ENCODE data around the gene FBN1. TPM values are rescaled to one million over a fixed set of nuclear protein-coding genes. Genes with fewer than 3 reads are reported as not detected.

Gene FBN1
- total and polyA plus RNA-seq, 2 donors (not counting 3 experiments of a cell fraction or from before 2014, with no cell fraction given) = 107 to 111 TPM

- BruUV-seq (replicated peaks) = no TSS peak
- ChIA-PET POLR2A (no interaction called here), CTCF (interaction anchor here (0.8 to 1.6 kb wide), 2 partner anchors 26 to 123 kb away, joined by 3 to 4 read pairs; no protein-coding TSS in a partner anchor)
- no peaks in the 10 kb centered on the region for H3K9me1 ChIP-seq (replicated peaks; ENCODE audit: control insufficient read depth, extremely low read depth, insufficient read depth, low read length)
- H3K4me2 ChIP-seq (ENCODE audit: insufficient read depth, low read length) = no peak overlapping the region
- no peak overlapping the region for H3K4me3 ChIP-seq (replicated peaks in 1 of 3; ENCODE audit: insufficient read depth in 1 of 3, low read depth in 1 of 3, low read length in 3 of 3)
- no peaks in the 10 kb centered on the region for H3K79me2 ChIP-seq (ENCODE audit: control insufficient read depth, insufficient read depth, low read length)
- TF ChIP-seq, protein P1, sequence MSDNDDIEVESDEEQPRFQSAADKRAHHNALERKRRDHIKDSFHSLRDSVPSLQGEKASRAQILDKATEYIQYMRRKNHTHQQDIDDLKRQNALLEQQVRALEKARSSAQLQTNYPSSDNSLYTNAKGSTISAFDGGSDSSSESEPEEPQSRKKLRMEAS (IDR thresholded peaks at IDR 0.05; ENCODE audit: insufficient read depth, insufficient read length) = no peak
- TF ChIP-seq JUN (IDR thresholded peaks at IDR 0.05; ENCODE audit: borderline replicate concordance, insufficient read depth, insufficient read length, low read depth) (no peak), EZH2 (IDR thresholded peaks at IDR 0.05; ENCODE audit: borderline replicate concordance, low read depth, low read length, severe bottlenecking) (no peak), POLR2AphosphoS5 (IDR thresholded peaks at IDR 0.05; ENCODE audit: insufficient read depth, low read depth, low read length) (no peak), POLR2A (IDR thresholded peaks at IDR 0.05; ENCODE audit: low read depth, low read length) (no peak), GATA2 (IDR thresholded peaks at IDR 0.05; ENCODE audit: insufficient read depth, insufficient read length, low read depth, low read length) (no peak), FOS (IDR thresholded peaks at IDR 0.05; ENCODE audit: borderline replicate concordance, insufficient read depth, low read length) (no peak)
- TF ChIP-seq, protein P2, sequence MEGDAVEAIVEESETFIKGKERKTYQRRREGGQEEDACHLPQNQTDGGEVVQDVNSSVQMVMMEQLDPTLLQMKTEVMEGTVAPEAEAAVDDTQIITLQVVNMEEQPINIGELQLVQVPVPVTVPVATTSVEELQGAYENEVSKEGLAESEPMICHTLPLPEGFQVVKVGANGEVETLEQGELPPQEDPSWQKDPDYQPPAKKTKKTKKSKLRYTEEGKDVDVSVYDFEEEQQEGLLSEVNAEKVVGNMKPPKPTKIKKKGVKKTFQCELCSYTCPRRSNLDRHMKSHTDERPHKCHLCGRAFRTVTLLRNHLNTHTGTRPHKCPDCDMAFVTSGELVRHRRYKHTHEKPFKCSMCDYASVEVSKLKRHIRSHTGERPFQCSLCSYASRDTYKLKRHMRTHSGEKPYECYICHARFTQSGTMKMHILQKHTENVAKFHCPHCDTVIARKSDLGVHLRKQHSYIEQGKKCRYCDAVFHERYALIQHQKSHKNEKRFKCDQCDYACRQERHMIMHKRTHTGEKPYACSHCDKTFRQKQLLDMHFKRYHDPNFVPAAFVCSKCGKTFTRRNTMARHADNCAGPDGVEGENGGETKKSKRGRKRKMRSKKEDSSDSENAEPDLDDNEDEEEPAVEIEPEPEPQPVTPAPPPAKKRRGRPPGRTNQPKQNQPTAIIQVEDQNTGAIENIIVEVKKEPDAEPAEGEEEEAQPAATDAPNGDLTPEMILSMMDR (IDR thresholded peaks at IDR 0.05; ENCODE audit: extremely low read depth in 1 of 2, insufficient read depth in 1 of 2, low read depth in 1 of 2, low read length in 2 of 2) = no peak
- H3K4me1 ChIP-seq (ENCODE audit: control insufficient read depth, extremely low read depth, insufficient read depth, low read length) = no peaks in the 10 kb centered on the region
- no peak overlapping the region for H3K9ac ChIP-seq (replicated peaks; ENCODE audit: extremely low read depth, insufficient read depth, low read length)
- dilution Hi-C loops (cut with MboI; ENCODE audit: extremely low pct_ligation_motif_present, low sequenced_read_pairs) (no loop called here), intact Hi-C loops (cut with micrococcal nuclease) (no loop called here)
- FAIRE-seq (no peak), DNase-seq (ENCODE audit: low read depth, low spot score) (no peak)
- no peaks in the 10 kb centered on the region for H3K27me3 ChIP-seq (ENCODE audit: control insufficient read depth in 2 of 2, insufficient read depth in 2 of 2, low read length in 2 of 2)
- peaks cover 9 to 15% of the 10 kb centered on the region in 2 experiments for H3K36me3 ChIP-seq (ENCODE audit: control insufficient read depth in 2 of 2, extremely low read depth in 1 of 2, insufficient read depth in 2 of 2, low read length in 2 of 2)
- no peak overlapping the region for H3K27ac ChIP-seq (ENCODE audit: insufficient read depth, low read depth, low read length)
- H2AFZ ChIP-seq (ENCODE audit: low read depth, low read length) = no peak overlapping the region
- H4K20me1 ChIP-seq (replicated peaks; ENCODE audit: control insufficient read depth, extremely low read depth, insufficient read depth, low read length) = no peaks in the 10 kb centered on the region
- H3K9me3 ChIP-seq (replicated peaks; ENCODE audit: control insufficient read depth, insufficient read depth, low read length) = no peaks in the 10 kb centered on the region
Observed at GRCh38 chr15:48481802-48482201, 163.7 kb downstream of the FBN1 start.

All from endothelial cell of umbilical vein (primary cell).